ENCODE data around the gene GRID1. TPM values are rescaled to one million over a fixed set of nuclear protein-coding genes. Genes with fewer than 3 reads are reported as not detected.

Gene GRID1
- polyA plus RNA-seq, 1 donor (not counting 4 experiments of a cell fraction or from before 2014, with no cell fraction given) = 0.01 TPM

DNA sequence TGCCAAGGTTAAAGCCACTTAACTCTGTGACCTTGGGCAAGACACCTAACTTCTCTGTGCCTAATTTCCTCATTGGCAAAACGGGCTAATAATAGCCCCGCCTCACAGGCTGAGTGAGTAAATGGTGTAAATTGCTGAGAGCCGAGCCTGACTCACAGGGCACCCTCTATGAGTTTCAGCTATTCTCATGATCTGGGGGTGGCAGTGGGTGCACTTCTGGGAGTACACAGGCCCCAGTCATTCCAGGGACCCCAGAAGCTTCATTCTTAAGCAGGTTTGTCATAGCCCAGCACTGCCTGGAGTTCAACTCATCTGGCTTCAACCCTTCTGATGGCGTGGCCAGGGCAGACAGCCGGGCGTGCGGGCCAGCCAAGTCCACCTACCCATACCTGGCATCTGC is 137.2 kb downstream of the GRID1 start:
- TF ChIP-seq EZH2 (IDR thresholded peaks at IDR 0.05; ENCODE audit: low read length) = no peak
- TF ChIP-seq, protein P1, sequence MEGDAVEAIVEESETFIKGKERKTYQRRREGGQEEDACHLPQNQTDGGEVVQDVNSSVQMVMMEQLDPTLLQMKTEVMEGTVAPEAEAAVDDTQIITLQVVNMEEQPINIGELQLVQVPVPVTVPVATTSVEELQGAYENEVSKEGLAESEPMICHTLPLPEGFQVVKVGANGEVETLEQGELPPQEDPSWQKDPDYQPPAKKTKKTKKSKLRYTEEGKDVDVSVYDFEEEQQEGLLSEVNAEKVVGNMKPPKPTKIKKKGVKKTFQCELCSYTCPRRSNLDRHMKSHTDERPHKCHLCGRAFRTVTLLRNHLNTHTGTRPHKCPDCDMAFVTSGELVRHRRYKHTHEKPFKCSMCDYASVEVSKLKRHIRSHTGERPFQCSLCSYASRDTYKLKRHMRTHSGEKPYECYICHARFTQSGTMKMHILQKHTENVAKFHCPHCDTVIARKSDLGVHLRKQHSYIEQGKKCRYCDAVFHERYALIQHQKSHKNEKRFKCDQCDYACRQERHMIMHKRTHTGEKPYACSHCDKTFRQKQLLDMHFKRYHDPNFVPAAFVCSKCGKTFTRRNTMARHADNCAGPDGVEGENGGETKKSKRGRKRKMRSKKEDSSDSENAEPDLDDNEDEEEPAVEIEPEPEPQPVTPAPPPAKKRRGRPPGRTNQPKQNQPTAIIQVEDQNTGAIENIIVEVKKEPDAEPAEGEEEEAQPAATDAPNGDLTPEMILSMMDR (optimal IDR thresholded peaks at IDR 0.05 in 1 of 3, IDR thresholded peaks at IDR 0.05 in 1 of 3, conservative IDR thresholded peaks at IDR 0.05 in 1 of 3; ENCODE audit: extremely low read depth in 1 of 3, insufficient read depth in 2 of 3, low read length in 3 of 3) = no peak
- DNase-seq (ENCODE audit: low read depth, low spot score) = no peak
- H3K79me2 ChIP-seq (ENCODE audit: control insufficient read depth, insufficient read depth, low read length) = no peaks in the 10 kb centered on the region
- no peaks in the 10 kb centered on the region for H3K36me3 ChIP-seq (ENCODE audit: control insufficient read depth in 2 of 2, extremely low read depth in 1 of 2, insufficient read depth in 2 of 2, low read length in 2 of 2)
- no peaks in the 10 kb centered on the region for H4K20me1 ChIP-seq (ENCODE audit: control insufficient read depth, extremely low read depth, insufficient read depth, low read length)
- H3K4me3 ChIP-seq (ENCODE audit: control insufficient read depth in 2 of 3, extremely low read depth in 1 of 3, insufficient read depth in 2 of 3, low read depth in 1 of 3, low read length in 3 of 3) = no peak overlapping the region
- FAIRE-seq = no peak
- no peaks in the 10 kb centered on the region for H3K9me3 ChIP-seq (ENCODE audit: control insufficient read depth, low read depth, low read length)
- H3K27me3 ChIP-seq (ENCODE audit: control insufficient read depth, extremely low read depth, insufficient read depth, low read length) = no peaks in the 10 kb centered on the region
- H2AFZ ChIP-seq (ENCODE audit: control insufficient read depth, low read length) = no peak overlapping the region
- no peak overlapping the region for H3K27ac ChIP-seq (ENCODE audit: control insufficient read depth, insufficient read depth, low read length)
- no peak overlapping the region for H3K9ac ChIP-seq (ENCODE audit: control insufficient read depth, extremely low read depth, insufficient read depth, low read length)
- dilution Hi-C loops (cut with MboI; ENCODE audit: extremely low pct_ligation_motif_present, low sequenced_read_pairs) = no loop called here
- H3K4me2 ChIP-seq (ENCODE audit: control insufficient read depth, extremely low read depth, insufficient read depth, low read depth, low read length) = no peak overlapping the region
- no peaks in the 10 kb centered on the region for H3K4me1 ChIP-seq (ENCODE audit: control insufficient read depth, extremely low read depth, insufficient read depth, low read length)
- no peaks in the 10 kb centered on the region for H3K9me1 ChIP-seq (ENCODE audit: control insufficient read depth, extremely low read depth, insufficient read depth, low read length)

DNA sequence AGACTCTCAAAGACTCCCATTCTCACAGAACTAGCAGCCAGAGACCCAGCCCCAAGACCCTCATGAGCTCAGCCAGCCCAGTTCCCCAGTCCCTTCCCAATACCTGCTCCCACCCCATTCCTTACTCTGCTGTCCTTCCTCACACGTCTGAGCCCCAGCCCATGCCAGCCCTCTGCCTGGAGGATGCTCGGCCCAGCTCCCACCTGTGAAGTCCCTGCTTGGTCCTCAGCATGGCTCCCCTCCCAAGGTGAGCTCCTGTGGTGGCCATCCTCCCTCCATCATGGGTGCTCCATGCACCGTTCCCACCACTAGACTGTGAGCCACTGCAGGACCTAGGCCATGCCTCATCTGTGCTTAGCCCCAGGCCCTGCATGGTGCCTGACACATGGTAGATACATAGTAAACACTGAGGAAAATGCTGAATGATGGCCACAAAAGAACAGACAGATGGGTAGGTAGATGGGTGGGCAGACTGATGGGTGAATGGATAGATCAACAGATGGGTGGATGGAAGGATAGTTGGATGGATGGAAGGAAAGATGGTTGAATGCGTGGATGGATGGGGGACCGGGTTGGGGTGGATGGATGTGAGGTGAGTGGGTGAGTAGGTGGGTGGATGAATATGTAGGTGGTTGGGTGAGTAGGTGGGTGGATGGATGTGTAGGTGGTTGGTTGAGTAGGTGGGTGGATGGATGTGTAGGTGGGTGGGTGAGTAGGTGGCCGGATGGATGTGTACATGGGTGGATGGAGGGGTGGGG is 138.9 kb downstream of the GRID1 start:
- TF ChIP-seq, protein P1 (optimal IDR thresholded peaks at IDR 0.05 in 1 of 3, IDR thresholded peaks at IDR 0.05 in 1 of 3, conservative IDR thresholded peaks at IDR 0.05 in 1 of 3; ENCODE audit: extremely low read depth in 1 of 3, insufficient read depth in 2 of 3, low read length in 3 of 3) = no peak
- no peak for TF ChIP-seq EZH2 (IDR thresholded peaks at IDR 0.05; ENCODE audit: low read length)
- Histone ChIP-seq H3K36me3 (ENCODE audit: control insufficient read depth in 2 of 2, extremely low read depth in 1 of 2, insufficient read depth in 2 of 2, low read length in 2 of 2) (no peaks in the 10 kb centered on the region), H3K27ac (ENCODE audit: control insufficient read depth, insufficient read depth, low read length) (no peak overlapping the region), H3K79me2 (ENCODE audit: control insufficient read depth, insufficient read depth, low read length) (no peaks in the 10 kb centered on the region), H3K9me1 (ENCODE audit: control insufficient read depth, extremely low read depth, insufficient read depth, low read length) (no peaks in the 10 kb centered on the region), H3K9me3 (ENCODE audit: control insufficient read depth, low read depth, low read length) (no peaks in the 10 kb centered on the region), H2AFZ (ENCODE audit: control insufficient read depth, low read length) (no peak overlapping the region), H3K4me3 (ENCODE audit: control insufficient read depth in 2 of 3, extremely low read depth in 1 of 3, insufficient read depth in 2 of 3, low read depth in 1 of 3, low read length in 3 of 3) (no peak overlapping the region), H3K4me1 (ENCODE audit: control insufficient read depth, extremely low read depth, insufficient read depth, low read length) (no peaks in the 10 kb centered on the region), H3K27me3 (ENCODE audit: control insufficient read depth, extremely low read depth, insufficient read depth, low read length) (no peaks in the 10 kb centered on the region), H4K20me1 (ENCODE audit: control insufficient read depth, extremely low read depth, insufficient read depth, low read length) (no peaks in the 10 kb centered on the region), H3K9ac (ENCODE audit: control insufficient read depth, extremely low read depth, insufficient read depth, low read length) (no peak overlapping the region), H3K4me2 (ENCODE audit: control insufficient read depth, extremely low read depth, insufficient read depth, low read depth, low read length) (no peak overlapping the region)
- dilution Hi-C loops (cut with MboI; ENCODE audit: extremely low pct_ligation_motif_present, low sequenced_read_pairs) = no loop called here
- no peak for FAIRE-seq
- no peak for DNase-seq (ENCODE audit: low read depth, low spot score)
